Cardiac septum (tissue), 1 donor: ENCODE results near the gene LCE1E. TPM values are rescaled to one million over a fixed set of nuclear protein-coding genes. Genes with fewer than 3 reads are reported as not detected.

Experiments
- DNase-seq: peaks from one replicate; pipeline ENCODE4 v3.0.0-alpha.2; 2020; ENCODE audit warnings: low spot score
- intact Hi-C: fragments of 100-400 bp; cut with DNase I; formaldehyde crosslinking; loops from one replicate; pipeline ENCODE4 v1.14.0; 2022
- total RNA-seq: library from RNA; stranded (reverse); fragmentation: NEBNext Ultra II Directional; extraction: Animal tissue kit (Norgen Biotek cat#: 25700); gene quantifications from one replicate; pipeline ENCODE4 v1.2.1, GENCODE V29; 2021
- donor health status: DM: no; HTN: no; CAD: no.

The LCE1E gene
- total RNA-seq, 1 donor from 2014 or later, result not detected

GRCh38 chr1:152776361-152776760 is 9.7 kb upstream of the LCE1E start:
- intact Hi-C loops, result no loop called here
- no peak for DNase-seq

- no peak for DNase-seq
- intact Hi-C loops, result no loop called here
Observed at GRCh38 chr1:152777510-152778137, 8.4 kb upstream of the LCE1E start.

GRCh38 chr1:152783095-152783494 is 3.0 kb upstream of the LCE1E start:
- no peak for DNase-seq
- intact Hi-C loops, result no loop called here

GRCh38 chr1:152795686-152796085 is 9.6 kb downstream of the LCE1E start:
- intact Hi-C loops, result no loop called here
- DNase-seq, result no peak

- DNase-seq, result no peak
- intact Hi-C loops, result no loop called here
Observed at GRCh38 chr1:152796421-152796820, 10.4 kb downstream of the LCE1E start, which contains the start of gene LCE1D. LCE1D (plus strand) TSS chr1:152796721; CDS start chr1:152797795, 1,074 bp downstream.

- intact Hi-C loops, result no loop called here
Observed at GRCh38 chr1:152801333-152801732, 15.3 kb downstream of the LCE1E start.

GRCh38 chr1:152806576-152806975 is 20.5 kb downstream of the LCE1E start, which contains the start of gene LCE1C:
LCE1C (minus strand) TSS chr1:152806651; CDS start chr1:152805478, 1,173 bp downstream.
- intact Hi-C loops, result no loop called here
- DNase-seq, result no peak

More at GRCh38 chr1:152801333-152801732, 15.3 kb downstream of the LCE1E start:
- DNase-seq, result no peak

- intact Hi-C loops, result no loop called here
- DNase-seq, result no peak
Observed at GRCh38 chr1:152811050-152811449, 25.0 kb downstream of the LCE1E start.

- intact Hi-C loops, result no loop called here
- no peak for DNase-seq
Observed at GRCh38 chr1:152811671-152812070, 25.6 kb downstream of the LCE1E start, which contains the start of gene LCE1B. LCE1B (plus strand) TSS chr1:152811971; CDS start chr1:152812447, 476 bp downstream.

GRCh38 chr1:152817309-152817708 is 31.3 kb downstream of the LCE1E start:
- intact Hi-C loops, result no loop called here
- no peak for DNase-seq

GRCh38 chr1:152823294-152823693 is 37.2 kb downstream of the LCE1E start:
- intact Hi-C loops, result no loop called here
- no peak for DNase-seq

- intact Hi-C loops, result no loop called here
- DNase-seq, result no peak
Observed at GRCh38 chr1:152824964-152825363, 38.9 kb downstream of the LCE1E start.

GRCh38 chr1:152827173-152827572 is 41.1 kb downstream of the LCE1E start, which contains the start of gene LCE1A:
LCE1A (plus strand) TSS chr1:152827473; CDS start chr1:152827473, 0 bp downstream.
- intact Hi-C loops, result no loop called here
- no peak for DNase-seq

GRCh38 chr1:152836870-152837269 is 50.8 kb downstream of the LCE1E start:
- intact Hi-C loops, result no loop called here
- no peak for DNase-seq

Other genes starting within 250 kb of the LCE1E start
- not detected for gene LCE3E, start 219.5 kb upstream of the LCE1E start, total RNA-seq
- not detected for gene LCE3D, start 205.7 kb upstream of the LCE1E start, total RNA-seq
- not detected for gene LCE3C, start 186.0 kb upstream of the LCE1E start, total RNA-seq
- gene LCE3B, start 172.4 kb upstream of the LCE1E start, total RNA-seq, result not detected
- not detected for gene LCE3A, start 163.2 kb upstream of the LCE1E start, total RNA-seq
- not detected for gene LCE2D, start 122.9 kb upstream of the LCE1E start, total RNA-seq
- gene LCE2C, start 111.0 kb upstream of the LCE1E start, total RNA-seq, result not detected
- gene LCE2B, start 100.1 kb upstream of the LCE1E start, total RNA-seq, result not detected
- not detected for gene LCE2A, start 87.9 kb upstream of the LCE1E start, total RNA-seq
- gene LCE4A, start 78.1 kb upstream of the LCE1E start, total RNA-seq, result not detected
- not detected for gene KPRP, start 28.2 kb upstream of the LCE1E start, total RNA-seq
- not detected for gene LCE1F, start 11.1 kb upstream of the LCE1E start, total RNA-seq
- not detected for gene LCE1D, start 10.5 kb downstream of the LCE1E start, total RNA-seq
- gene LCE1C, start 20.4 kb downstream of the LCE1E start, total RNA-seq, result not detected
- not detected for gene LCE1B, start 25.7 kb downstream of the LCE1E start, total RNA-seq
- gene LCE1A, start 41.2 kb downstream of the LCE1E start, total RNA-seq, result not detected
- not detected for gene LCE6A, start 56.6 kb downstream of the LCE1E start, total RNA-seq
- not detected for gene LCE7A, start 73.7 kb downstream of the LCE1E start, total RNA-seq
- gene SMCP, start 92.1 kb downstream of the LCE1E start, total RNA-seq, result not detected
- not detected for gene IVL, start 122.3 kb downstream of the LCE1E start, total RNA-seq
- not detected for gene SPRR5, start 160.9 kb downstream of the LCE1E start, total RNA-seq
- not detected for gene SPRR4, start 184.4 kb downstream of the LCE1E start, total RNA-seq
- gene SPRR1A, start 197.8 kb downstream of the LCE1E start, total RNA-seq, result not detected
- gene SPRR3, start 215.5 kb downstream of the LCE1E start, total RNA-seq, result not detected
- gene SPRR1B, start 244.9 kb downstream of the LCE1E start, total RNA-seq, result not detected